HEK293T (cell line): ENCODE data around the gene ZNF280A.

Experiments used
- CTCF ChIA-PET: fragments of 350-600 bp; formaldehyde crosslinking; extraction: SDS; loops from one replicate; lab custom pipeline; 2021; ENCODE audit warnings: antibody characterized with exemption, inconsistent platforms; lab: Yijun Ruan, JAX
- POLR2A ChIA-PET: fragments of 350-600 bp; formaldehyde crosslinking; extraction: SDS; loops from one replicate; lab custom pipeline; 2020; ENCODE audit warnings: antibody characterized with exemption, inconsistent platforms; lab: Yijun Ruan, JAX
- DNase-seq: peaks from one replicate; pipeline ENCODE4 v3.0.0; 2012; ENCODE audit warnings: mixed read lengths; ENCODE audit errors: extremely low spot score
- ARNT ChIP-seq: fragments of 450-650 bp; IDR thresholded peaks from 2 replicates; pipeline ENCODE4 v1.6.1; 2017; ENCODE audit warnings: mild to moderate bottlenecking
- BHLHE40 ChIP-seq: fragments of 450-650 bp; IDR thresholded peaks from 2 replicates; pipeline ENCODE4 v1.6.1; 2016; ENCODE audit warnings: mild to moderate bottlenecking, moderate library complexity, borderline replicate concordance
- CTBP1 ChIP-seq: fragments of 450-650 bp; IDR thresholded peaks from 2 replicates; pipeline ENCODE4 v1.6.1; 2016; ENCODE audit warnings: borderline replicate concordance
- ELF4 ChIP-seq: fragments of 450-650 bp; IDR thresholded peaks from 2 replicates; pipeline ENCODE4 v1.6.1; 2017; ENCODE audit warnings: antibody characterized with exemption
- FOXA1 ChIP-seq: fragments of 450-650 bp; IDR thresholded peaks from 2 replicates; pipeline ENCODE4 v1.6.1; 2016; ENCODE audit warnings: mild to moderate bottlenecking
- FOXK2 ChIP-seq: fragments of 450-650 bp; IDR thresholded peaks from 2 replicates; pipeline ENCODE4 v1.6.1; 2016; ENCODE audit warnings: mild to moderate bottlenecking
- FOXM1 ChIP-seq: fragments of 450-650 bp; IDR thresholded peaks from 2 replicates; pipeline ENCODE4 v1.6.1; 2017; ENCODE audit warnings: mild to moderate bottlenecking, borderline replicate concordance
- HDGF ChIP-seq: fragments of 450-650 bp; IDR thresholded peaks from 2 replicates; pipeline ENCODE4 v1.6.1; 2017; ENCODE audit warnings: antibody characterized with exemption, borderline replicate concordance
- L3MBTL2 ChIP-seq: fragments of 450-650 bp; conservative IDR thresholded peaks from 2 replicates; pipeline ENCODE4 v1.6.1; 2016; ENCODE audit warnings: mild to moderate bottlenecking
- LEF1 ChIP-seq: fragments of 450-650 bp; IDR thresholded peaks from 2 replicates; pipeline ENCODE4 v1.6.1; 2017; ENCODE audit warnings: mild to moderate bottlenecking, borderline replicate concordance
- NFRKB ChIP-seq: fragments of 450-650 bp; IDR thresholded peaks from 2 replicates; pipeline ENCODE4 v1.6.1; 2016; ENCODE audit warnings: mild to moderate bottlenecking, moderate library complexity
- SP1 ChIP-seq: fragments of 450-650 bp; IDR thresholded peaks from 2 replicates; pipeline ENCODE4 v1.6.1; 2017
- SUZ12 ChIP-seq: fragments of 450-650 bp; IDR thresholded peaks from 2 replicates; pipeline ENCODE4 v1.6.1; 2016; ENCODE audit warnings: mild to moderate bottlenecking
- TARDBP ChIP-seq: fragments of 450-650 bp; IDR thresholded peaks from 2 replicates; pipeline ENCODE4 v1.6.1; 2016
- ZNF384 ChIP-seq: fragments of 450-650 bp; IDR thresholded peaks from 2 replicates; pipeline ENCODE4 v1.6.1; 2016
- TF ChIP-seq, protein P1 (sequence below): fragments of 450-650 bp; IDR thresholded peaks from 2 replicates; pipeline ENCODE4 v1.6.1; 2016

ZNF280A gene

DNA sequence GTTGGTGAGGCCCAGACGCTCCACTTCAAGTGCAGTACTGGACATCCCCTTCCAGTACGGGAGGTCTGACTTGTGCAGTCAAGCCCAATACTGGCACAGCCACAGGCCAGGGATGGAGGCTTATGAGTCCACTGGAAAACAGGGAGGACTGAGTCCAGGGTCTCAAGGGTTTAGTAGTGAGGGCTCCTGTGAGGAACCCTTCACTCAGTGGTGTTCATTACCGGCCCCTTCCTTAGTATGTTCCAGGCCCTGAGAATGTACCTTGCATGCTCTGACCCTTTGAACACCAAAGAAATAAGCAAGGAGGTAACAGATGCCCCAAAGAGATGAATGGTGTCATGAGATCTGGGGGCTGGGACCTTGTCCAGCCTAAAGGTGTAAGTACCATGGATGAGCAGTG, 27.2 kb upstream of the ZNF280A start:
- no peak for DNase-seq
- ChIA-PET POLR2A (no interaction called here), CTCF (no interaction called here)
- no peak for TF ChIP-seq LEF1
- TF ChIP-seq ARNT, result no peak
- TF ChIP-seq TARDBP, result no peak
- TF ChIP-seq ZNF384, result no peak
- TF ChIP-seq SUZ12, result no peak
- no peak for TF ChIP-seq FOXK2
- TF ChIP-seq, protein P1, sequence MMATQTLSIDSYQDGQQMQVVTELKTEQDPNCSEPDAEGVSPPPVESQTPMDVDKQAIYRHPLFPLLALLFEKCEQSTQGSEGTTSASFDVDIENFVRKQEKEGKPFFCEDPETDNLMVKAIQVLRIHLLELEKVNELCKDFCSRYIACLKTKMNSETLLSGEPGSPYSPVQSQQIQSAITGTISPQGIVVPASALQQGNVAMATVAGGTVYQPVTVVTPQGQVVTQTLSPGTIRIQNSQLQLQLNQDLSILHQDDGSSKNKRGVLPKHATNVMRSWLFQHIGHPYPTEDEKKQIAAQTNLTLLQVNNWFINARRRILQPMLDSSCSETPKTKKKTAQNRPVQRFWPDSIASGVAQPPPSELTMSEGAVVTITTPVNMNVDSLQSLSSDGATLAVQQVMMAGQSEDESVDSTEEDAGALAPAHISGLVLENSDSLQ, result no peak
- TF ChIP-seq HDGF, result no peak
- no peak for TF ChIP-seq CTBP1
- TF ChIP-seq ELF4, result no peak
- TF ChIP-seq NFRKB, result no peak
- no peak for TF ChIP-seq BHLHE40
- TF ChIP-seq FOXM1, result no peak
- no peak for TF ChIP-seq FOXA1
- TF ChIP-seq L3MBTL2, result no peak
- TF ChIP-seq SP1, result no peak

DNA sequence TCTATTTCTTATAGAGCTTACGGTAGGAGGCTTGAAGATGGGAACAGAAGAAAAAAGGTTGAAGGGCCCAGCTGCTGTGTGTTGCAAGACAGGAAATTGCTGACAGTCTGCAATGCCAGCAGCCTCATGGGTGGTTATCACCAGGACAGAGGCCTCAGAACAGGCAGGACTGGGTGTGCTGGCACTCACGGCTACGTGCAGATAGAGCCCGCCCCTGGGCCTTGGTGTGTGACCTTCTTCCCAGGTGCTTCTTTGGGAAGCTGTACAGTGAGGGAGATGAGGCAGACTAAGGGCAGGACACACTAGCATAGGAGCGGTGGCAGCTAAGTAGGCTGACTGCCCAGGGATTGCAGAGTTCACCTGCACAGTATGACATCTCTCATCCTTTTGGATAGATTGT, 26.4 kb upstream of the ZNF280A start:
- TF ChIP-seq L3MBTL2 (no peak), SP1 (no peak), TARDBP (no peak), FOXA1 (no peak)
- TF ChIP-seq, protein P1, result no peak
- DNase-seq, result no peak
- POLR2A ChIA-PET, result no interaction called here
- CTCF ChIA-PET, result no interaction called here

DNA sequence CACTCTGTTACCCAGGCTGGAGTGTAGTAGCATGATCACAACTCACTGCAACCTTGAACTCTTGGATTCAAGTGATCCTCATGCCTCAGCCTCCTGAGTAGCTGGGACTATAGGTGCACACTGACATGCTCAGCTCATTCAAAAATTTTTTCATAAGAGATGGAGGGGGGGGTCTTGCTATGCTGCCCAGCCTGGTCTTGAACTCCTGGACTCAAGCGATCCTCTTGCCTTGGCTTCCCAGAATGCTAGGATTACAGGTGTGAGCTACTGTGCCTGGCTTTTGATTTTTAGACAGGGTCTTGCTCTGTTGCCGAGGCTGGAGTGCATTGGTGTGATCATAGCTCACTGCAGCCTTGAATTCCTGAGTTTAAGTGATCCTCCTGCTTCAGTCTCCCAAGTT, 25.0 kb upstream of the ZNF280A start:
- TF ChIP-seq FOXK2 (no peak), BHLHE40 (no peak), SP1 (no peak), ZNF384 (no peak), SUZ12 (no peak), TARDBP (no peak), ARNT (no peak), NFRKB (no peak), FOXM1 (no peak), FOXA1 (no peak), L3MBTL2 (no peak), HDGF (no peak), LEF1 (no peak), CTBP1 (no peak), ELF4 (no peak)
- TF ChIP-seq, protein P1, result no peak
- POLR2A ChIA-PET, result no interaction called here
- CTCF ChIA-PET, result no interaction called here
- no peak for DNase-seq

DNA sequence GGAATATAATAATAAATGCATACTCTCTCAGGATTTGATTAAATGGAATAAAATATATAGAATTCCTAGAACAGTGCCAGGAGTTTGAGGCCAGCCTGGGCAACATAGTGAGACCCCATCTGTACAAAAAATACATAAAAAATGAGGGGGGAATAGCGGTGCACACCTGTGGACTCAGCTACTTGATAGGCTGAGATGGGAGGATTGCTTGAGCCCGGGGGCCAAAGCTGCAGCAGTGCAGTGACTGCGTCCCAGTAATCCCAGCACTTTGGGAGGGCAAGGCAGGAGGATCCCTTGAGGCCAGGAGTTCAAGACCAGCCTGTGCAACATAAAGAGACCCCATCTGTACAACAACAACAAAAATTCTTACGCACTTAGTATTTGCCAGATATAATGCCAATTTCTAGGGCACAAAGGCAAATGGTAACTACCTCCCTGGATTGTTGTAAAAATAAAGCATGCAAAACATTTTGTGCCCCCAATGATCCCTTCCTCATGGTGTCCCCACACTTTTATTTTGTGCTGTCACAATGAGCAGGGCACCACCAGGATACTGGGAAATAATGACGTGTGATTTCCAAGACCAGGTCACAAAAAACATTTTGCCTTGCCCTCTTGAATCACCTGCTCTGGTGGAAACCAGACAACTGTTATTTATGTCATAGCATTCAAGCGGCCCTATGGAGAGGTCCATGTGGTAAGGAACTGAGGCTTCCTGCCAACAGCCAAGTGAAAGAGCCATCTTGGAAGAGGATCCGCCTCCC, 18.3 kb upstream of the ZNF280A start:
- DNase-seq, result no peak
- POLR2A ChIA-PET, result no interaction called here
- TF ChIP-seq, protein P1, result no peak
- TF ChIP-seq TARDBP (no peak), SP1 (no peak), HDGF (no peak), NFRKB (no peak), L3MBTL2 (no peak), ARNT (no peak), ZNF384 (no peak), FOXM1 (no peak)
- CTCF ChIA-PET, result no interaction called here

DNA sequence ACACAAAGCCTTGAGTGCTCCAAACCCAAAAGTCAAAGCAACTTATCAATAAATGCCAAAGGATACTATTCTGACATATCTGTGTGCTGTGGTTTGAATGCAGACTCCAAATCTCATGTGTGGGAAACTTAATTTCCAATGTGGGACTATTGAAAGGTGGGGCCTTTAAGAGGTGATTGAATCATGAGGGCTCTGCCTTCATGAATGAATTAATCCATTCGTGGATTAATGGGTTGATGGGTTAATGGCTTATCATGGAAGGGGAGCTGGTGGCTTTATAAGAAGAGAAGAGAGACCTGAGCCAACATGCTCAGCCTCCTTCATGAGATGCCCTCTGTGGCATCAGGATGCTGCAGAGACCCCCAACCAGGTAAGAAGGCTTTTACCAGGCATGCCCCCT, 16.8 kb upstream of the ZNF280A start:
- ChIA-PET POLR2A (no interaction called here), CTCF (no interaction called here)
- TF ChIP-seq, protein P1, result no peak
- TF ChIP-seq HDGF, result no peak
- no peak for TF ChIP-seq TARDBP
- no peak for TF ChIP-seq FOXM1
- no peak for TF ChIP-seq CTBP1
- no peak for TF ChIP-seq SUZ12
- no peak for TF ChIP-seq SP1
- no peak for TF ChIP-seq NFRKB
- no peak for TF ChIP-seq ARNT
- no peak for TF ChIP-seq FOXA1
- no peak for TF ChIP-seq ELF4
- no peak for TF ChIP-seq FOXK2
- TF ChIP-seq ZNF384, result no peak
- no peak for TF ChIP-seq L3MBTL2
- no peak for TF ChIP-seq LEF1
- no peak for TF ChIP-seq BHLHE40
- DNase-seq, result no peak
